Omental fat pad (tissue), 4 donors: ENCODE data around the gene MAP4K1. TPM values are rescaled to one million over a fixed set of nuclear protein-coding genes. Genes with fewer than 3 reads are reported as not detected.

Experiments used
- ATAC-seq: fragments of 150-250 bp; one replicate; pipeline ENCODE4 v1.9.1; 2016; ENCODE audit warnings: mild to moderate bottlenecking, moderate library complexity; ENCODE audit not compliant: low FRiP score
- DNase-seq: peaks from one replicate; pipeline ENCODE4 v3.0.0-alpha.2; 2019; ENCODE audit warnings: low spot score
- CTCF ChIP-seq, 3 donors: fragments of 450-650 bp; IDR thresholded peaks; one replicate each; pipeline ENCODE4 v1.5.1; 2016 to 2017; ENCODE audit warnings: antibody characterized with exemption in 3 of 3, mild to moderate bottlenecking in 3 of 3, moderate library complexity in 2 of 3
- total RNA-seq, 4 donors: library from RNA; depleted of rRNA; stranded (reverse); fragments of >200 nt; gene quantifications; one replicate each; pipeline ENCODE4 v1.1.0, GENCODE V29; 2016

The MAP4K1 gene
- total RNA-seq, 4 donors from 2014 or later: 1.5 to 3.2 (median 2.7) TPM

- ATAC-seq: peak; percentile 24
- no peak for TF ChIP-seq CTCF (IDR thresholded peaks at IDR 0.05)
- no peak for DNase-seq
Measured at GRCh38 chr19:38650911-38651584, 33.3 kb upstream of the MAP4K1 start.

- no peak for ATAC-seq
- TF ChIP-seq CTCF (IDR thresholded peaks at IDR 0.05): no peak
- DNase-seq: no peak
Measured at GRCh38 chr19:38650172-38650775, 32.5 kb upstream of the MAP4K1 start.

GRCh38 chr19:38649305-38650171 is 31.8 kb upstream of the MAP4K1 start:
- ATAC-seq (no peak), DNase-seq (no peak)
- no peak for TF ChIP-seq CTCF (IDR thresholded peaks at IDR 0.05)

- TF ChIP-seq CTCF (IDR thresholded peaks at IDR 0.05): no peak
- no peak for ATAC-seq
- no peak for DNase-seq
Measured at GRCh38 chr19:38648769-38649304, 31.1 kb upstream of the MAP4K1 start.

GRCh38 chr19:38647966-38648768 is 30.4 kb upstream of the MAP4K1 start:
- ATAC-seq: no peak
- TF ChIP-seq CTCF (IDR thresholded peaks at IDR 0.05): no peak
- DNase-seq: no peak

GRCh38 chr19:38647368-38647965 is 29.7 kb upstream of the MAP4K1 start, which contains the start of gene ACTN4:
ACTN4 (plus strand) TSS chr19:38647649; CDS start chr19:38647746, 97 bp downstream.
- peak; percentile 88 for ATAC-seq
- TF ChIP-seq CTCF (IDR thresholded peaks at IDR 0.05): no peak
- peak; percentile 97 for DNase-seq
